GM06990 (cell line): ENCODE measurements around the gene NME8.

ENCODE experiments used
- DNase-seq: peaks from one replicate; pipeline ENCODE4 v3.0.0-alpha.2; 2011; ENCODE audit not compliant: insufficient read length; ENCODE audit errors: extremely low read depth
- H3K27me3 ChIP-seq: replicated peaks from 2 replicates; pipeline ENCODE4 v1.6.0; 2011; ENCODE audit warnings: low read length; ENCODE audit not compliant: control insufficient read depth, insufficient read depth
- H3K36me3 ChIP-seq: 2 replicates; pipeline ENCODE4 v1.5.1; 2011; ENCODE audit warnings: low read length; ENCODE audit not compliant: control insufficient read depth, insufficient read depth
- H3K4me3 ChIP-seq: replicated peaks from 2 replicates; pipeline ENCODE4 v1.5.1; 2011; ENCODE audit warnings: low read depth, mild to moderate bottlenecking, control low read depth, low read length
- TF ChIP-seq, protein P1 (sequence below): IDR thresholded peaks from 2 replicates; pipeline ENCODE4 v1.5.1; 2011; ENCODE audit warnings: low read length, control low read depth, mild to moderate bottlenecking, inconsistent platforms; ENCODE audit not compliant: insufficient read depth, poor library complexity, severe bottlenecking

NME8 gene

DNA sequence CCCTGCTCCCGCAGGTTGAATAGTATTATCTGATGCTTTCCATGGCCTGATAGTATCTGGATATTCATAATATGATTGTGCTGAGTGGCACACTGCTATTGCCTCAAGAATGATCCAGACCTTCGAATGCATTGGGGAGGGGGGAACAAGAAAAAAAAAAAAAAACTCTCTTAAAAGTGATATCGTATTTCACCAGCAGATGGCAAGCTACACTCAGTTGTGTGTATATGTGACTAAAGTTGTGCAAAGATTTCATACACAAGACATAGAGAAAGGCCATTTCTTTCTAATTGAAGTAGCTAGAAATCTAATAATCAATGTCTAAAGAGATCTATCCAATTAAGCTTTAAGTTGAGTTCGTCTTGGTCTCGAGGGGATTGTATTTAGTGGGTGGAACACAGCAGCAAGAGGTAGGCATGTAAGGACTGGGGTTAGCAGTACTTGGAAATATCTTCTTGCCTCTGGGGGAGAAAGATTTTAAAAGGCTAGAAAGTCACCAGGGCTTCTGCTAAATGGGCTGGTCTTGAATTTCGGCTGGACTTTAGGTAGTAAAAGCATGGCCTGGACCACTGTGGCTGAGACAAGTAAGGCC is 52.9 kb downstream of the NME8 start:
- DNase-seq: no peak
- H3K36me3 ChIP-seq: no peaks in the 10 kb centered on the region
- TF ChIP-seq, protein P1, sequence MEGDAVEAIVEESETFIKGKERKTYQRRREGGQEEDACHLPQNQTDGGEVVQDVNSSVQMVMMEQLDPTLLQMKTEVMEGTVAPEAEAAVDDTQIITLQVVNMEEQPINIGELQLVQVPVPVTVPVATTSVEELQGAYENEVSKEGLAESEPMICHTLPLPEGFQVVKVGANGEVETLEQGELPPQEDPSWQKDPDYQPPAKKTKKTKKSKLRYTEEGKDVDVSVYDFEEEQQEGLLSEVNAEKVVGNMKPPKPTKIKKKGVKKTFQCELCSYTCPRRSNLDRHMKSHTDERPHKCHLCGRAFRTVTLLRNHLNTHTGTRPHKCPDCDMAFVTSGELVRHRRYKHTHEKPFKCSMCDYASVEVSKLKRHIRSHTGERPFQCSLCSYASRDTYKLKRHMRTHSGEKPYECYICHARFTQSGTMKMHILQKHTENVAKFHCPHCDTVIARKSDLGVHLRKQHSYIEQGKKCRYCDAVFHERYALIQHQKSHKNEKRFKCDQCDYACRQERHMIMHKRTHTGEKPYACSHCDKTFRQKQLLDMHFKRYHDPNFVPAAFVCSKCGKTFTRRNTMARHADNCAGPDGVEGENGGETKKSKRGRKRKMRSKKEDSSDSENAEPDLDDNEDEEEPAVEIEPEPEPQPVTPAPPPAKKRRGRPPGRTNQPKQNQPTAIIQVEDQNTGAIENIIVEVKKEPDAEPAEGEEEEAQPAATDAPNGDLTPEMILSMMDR: peak; percentile 53
- no peaks in the 10 kb centered on the region; the same call in 1 of the 2 replicates for H3K27me3 ChIP-seq
- H3K4me3 ChIP-seq: no peak overlapping the region

DNA sequence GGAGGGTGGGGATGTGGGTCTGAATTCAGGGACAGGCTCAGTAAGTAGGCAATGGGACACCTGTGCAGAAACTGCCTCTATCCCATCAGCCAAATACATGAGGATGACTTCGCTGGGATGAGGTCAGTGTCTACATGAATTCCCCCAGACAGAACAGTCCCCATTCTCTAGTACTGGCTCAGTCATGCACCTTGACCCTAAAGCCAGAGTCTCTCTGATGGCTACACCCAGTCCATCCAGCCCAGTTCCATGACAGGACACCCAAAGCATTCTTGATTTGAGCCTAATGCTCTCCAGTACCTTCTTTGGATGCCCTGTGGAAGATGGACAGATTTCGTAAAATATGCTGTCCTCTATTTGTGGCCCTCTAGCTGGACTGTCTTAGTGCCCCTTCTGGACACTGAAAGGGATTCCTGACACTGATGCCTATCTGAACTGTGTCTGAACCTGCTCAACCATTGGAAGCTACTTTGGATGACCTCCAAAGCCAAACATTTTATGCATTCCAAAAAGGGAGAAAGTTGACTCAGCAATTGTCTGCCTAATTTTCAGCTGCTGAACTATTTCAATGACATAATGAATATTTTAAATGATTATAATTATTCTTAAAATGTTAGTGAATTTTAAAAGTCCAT is 53.6 kb downstream of the NME8 start:
- TF ChIP-seq, protein P1: no peak
- H3K27me3 ChIP-seq: no peaks in the 10 kb centered on the region; the same call in 1 of the 2 replicates
- no peak for DNase-seq
- H3K36me3 ChIP-seq: no peaks in the 10 kb centered on the region
- no peak overlapping the region for H3K4me3 ChIP-seq

DNA sequence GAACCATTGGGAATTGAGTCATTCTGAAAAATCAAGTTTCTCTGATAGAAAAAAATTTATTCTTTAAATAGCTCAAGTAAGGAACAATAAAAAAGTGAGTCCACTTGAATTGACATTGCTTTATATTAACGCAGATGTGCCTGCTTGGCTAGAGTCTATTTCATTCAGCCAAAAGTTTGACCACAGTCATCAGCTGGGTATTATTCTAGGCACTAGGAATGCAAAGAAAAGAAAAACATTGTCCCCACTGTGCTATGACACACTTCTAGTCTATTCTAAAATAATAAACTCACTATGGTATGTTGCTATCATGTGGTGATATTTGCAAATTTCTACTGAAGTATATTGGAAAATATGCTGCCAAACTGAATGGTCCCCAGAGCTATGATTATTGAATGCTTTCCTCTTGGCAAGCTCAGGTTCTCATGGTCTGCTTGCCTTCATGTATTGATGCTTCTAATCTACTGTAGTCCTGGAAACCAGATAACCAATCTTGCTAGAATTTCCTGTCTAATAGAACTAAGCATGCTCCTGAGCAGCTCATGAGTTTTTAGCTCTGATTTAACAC is 59.9 kb downstream of the NME8 start:
- no peaks in the 10 kb centered on the region for H3K36me3 ChIP-seq
- TF ChIP-seq, protein P1: no peak
- no peak for DNase-seq
- H3K4me3 ChIP-seq: no peak overlapping the region
- H3K27me3 ChIP-seq: no peaks in the 10 kb centered on the region; the same call in 1 of the 2 replicates

DNA sequence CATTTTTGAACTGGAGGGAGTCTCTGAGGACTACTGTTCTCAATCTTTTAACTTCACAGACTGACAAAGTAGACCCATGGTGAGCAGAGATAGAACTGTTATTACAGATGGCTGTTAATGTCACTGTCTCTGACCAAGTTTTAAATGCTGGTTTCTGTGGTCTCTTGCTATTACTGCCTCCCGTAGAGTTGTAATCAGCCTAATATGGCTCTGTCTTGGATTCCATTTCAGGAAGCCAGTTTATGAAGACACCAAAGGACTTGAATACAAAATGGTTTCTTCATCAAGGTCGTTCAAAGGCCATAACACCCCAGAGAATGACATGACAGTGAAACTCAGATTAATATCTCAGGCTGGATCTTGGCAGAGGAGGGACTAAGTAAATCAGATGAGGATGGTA is 64.4 kb downstream of the NME8 start:
- Histone ChIP-seq H3K27me3 (no peaks in the 10 kb centered on the region; the same call in 1 of the 2 replicates), H3K36me3 (no peaks in the 10 kb centered on the region), H3K4me3 (no peak overlapping the region)
- TF ChIP-seq, protein P1: no peak
- no peak for DNase-seq

DNA sequence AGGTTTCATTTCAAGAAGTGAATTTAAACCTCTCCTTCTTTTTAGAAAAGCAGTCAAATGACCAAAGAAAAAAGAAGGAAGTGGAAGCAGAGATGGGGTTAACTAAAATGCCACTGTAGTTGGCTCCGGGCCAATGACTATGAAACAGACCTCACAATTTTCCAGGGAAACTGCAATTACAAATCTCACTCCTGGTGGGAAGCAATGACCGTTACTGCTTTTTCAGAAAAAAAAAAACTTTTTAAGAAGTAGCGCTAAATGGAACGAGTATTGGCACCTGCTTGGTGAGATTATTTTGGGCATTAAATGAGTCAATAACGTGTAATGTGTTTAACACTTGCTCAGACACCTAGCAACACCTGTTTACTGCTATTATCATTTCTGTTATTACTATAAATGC is 67.0 kb downstream of the NME8 start:
- no peak for DNase-seq
- TF ChIP-seq, protein P1: no peak
- Histone ChIP-seq H3K4me3 (no peak overlapping the region), H3K36me3 (no peaks in the 10 kb centered on the region), H3K27me3 (no peaks in the 10 kb centered on the region; the same call in 1 of the 2 replicates)
